Heart left ventricle (tissue), 13 donors: ENCODE data around the gene GPATCH2L.

Experiments
- POLR2A ChIP-seq, 2 donors: fragments of 450-650 bp; IDR thresholded peaks; one replicate each; pipeline ENCODE4 v1.6.1; 2017; ENCODE audit warnings: antibody characterized with exemption in 2 of 2, mild to moderate bottlenecking in 2 of 2, moderate library complexity in 2 of 2
- TF ChIP-seq, protein P1 (sequence below), 12 donors: fragments of 200-600 bp; sonication (generic) in 4 of 12; IDR thresholded peaks; one replicate each; pipeline versions ENCODE4 v1.5.0 to v1.8.0; 2018 to 2022; ENCODE audit warnings: antibody characterized with exemption in 12 of 12, mild to moderate bottlenecking in 5 of 12
- donor health status: ischemic (EF 13 %, LVEDD 7.1; RV severe dilation, severe dysfunction).
- donor health status: DM: no; HTN: yes; CAD: no.
- donor health status: DM: no; HTN: no; CAD: no.
- donor health status: ischemic (EF 25% LVEDD 6.9; RV normal size, moderate dysfunction).
- donor health status: ischemic (EF 25% LVEDD 5.7; RV mildly dilated, moderate dysfunction).
- donor health status: ischemic (EF 35%, LVEDD 5.7; RV mildly dilated, moderate dysfunction).
- donor health status: nonischemic (EF 11% LVEDD 7.7; RV severe dilation, severe dysfunction).
- donor health status: DM: yes; HTN: yes; CAD: no.
- donor health status: PGD.
- donor health status: ischemic (EF 29% LVEDD 5.4; RV normal size, mild dysfunction).
- donor health status: nonischemic (EF 23%, LVEDD 6.1; RV moderate dilation, normal function).

- TF ChIP-seq POLR2A (IDR thresholded peaks at IDR 0.05): no peak
- TF ChIP-seq, protein P1, sequence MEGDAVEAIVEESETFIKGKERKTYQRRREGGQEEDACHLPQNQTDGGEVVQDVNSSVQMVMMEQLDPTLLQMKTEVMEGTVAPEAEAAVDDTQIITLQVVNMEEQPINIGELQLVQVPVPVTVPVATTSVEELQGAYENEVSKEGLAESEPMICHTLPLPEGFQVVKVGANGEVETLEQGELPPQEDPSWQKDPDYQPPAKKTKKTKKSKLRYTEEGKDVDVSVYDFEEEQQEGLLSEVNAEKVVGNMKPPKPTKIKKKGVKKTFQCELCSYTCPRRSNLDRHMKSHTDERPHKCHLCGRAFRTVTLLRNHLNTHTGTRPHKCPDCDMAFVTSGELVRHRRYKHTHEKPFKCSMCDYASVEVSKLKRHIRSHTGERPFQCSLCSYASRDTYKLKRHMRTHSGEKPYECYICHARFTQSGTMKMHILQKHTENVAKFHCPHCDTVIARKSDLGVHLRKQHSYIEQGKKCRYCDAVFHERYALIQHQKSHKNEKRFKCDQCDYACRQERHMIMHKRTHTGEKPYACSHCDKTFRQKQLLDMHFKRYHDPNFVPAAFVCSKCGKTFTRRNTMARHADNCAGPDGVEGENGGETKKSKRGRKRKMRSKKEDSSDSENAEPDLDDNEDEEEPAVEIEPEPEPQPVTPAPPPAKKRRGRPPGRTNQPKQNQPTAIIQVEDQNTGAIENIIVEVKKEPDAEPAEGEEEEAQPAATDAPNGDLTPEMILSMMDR (IDR thresholded peaks at IDR 0.05): no peak
These were observed 25.6 kb upstream of the GPATCH2L start for GRCh38 chr14:76126076-76126475.
